Measurements from ENCODE around the gene GAL3ST3.
A peak's percentile ranks its signal among the peaks of the same experiment; 100 is the strongest.
"Not testable (repeated sequence)": the region's sequence is repeated elsewhere in the genome, so short reads cannot be mapped to it uniquely, and the experiment has no call there.

The GAL3ST3 gene

DNA sequence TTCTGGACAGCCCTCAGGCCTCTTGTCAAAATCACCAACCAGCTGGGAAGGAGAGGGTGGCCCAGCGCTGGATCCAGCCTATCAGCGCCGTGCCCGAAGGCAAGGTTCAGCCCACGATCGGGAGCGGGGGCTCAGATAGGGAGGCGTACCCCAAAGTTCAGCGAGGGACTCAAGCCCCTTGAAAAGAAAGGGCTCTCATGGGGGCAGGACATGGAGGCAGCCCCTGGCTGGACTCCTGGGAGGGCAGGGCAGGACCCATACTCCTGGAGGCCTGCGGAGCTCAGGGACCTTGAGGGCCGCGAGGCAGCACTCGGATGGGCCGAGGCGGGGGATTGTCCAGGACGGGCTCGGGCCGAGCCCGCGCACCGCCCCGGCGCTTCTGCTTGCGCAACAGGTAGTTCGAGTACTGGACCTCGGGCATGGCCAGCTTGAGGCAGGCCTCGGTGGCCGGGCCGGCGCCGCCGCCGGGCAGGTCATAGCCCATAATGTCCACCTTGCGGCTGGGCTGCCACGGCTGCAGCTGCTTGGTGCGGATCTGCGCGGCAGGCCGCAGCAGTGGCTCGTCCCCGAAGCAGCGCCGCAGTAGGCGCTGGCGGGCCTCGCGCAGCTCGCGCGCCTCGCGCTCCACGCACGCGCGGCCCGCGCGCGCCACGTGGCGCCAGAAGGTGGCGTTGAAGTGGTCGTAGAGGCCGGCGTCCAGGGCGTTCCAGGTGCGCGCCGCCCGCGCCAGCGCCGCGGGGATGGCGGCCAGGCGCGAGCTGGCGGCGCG, 6.5 kb downstream of the GAL3ST3 start:
- DNase-seq, result no peak

GRCh38 chr11:66039765-66040164, 9.2 kb downstream of the GAL3ST3 start:
- DNase-seq, result no peak

GRCh38 chr11:66037327-66037726, 11.6 kb downstream of the GAL3ST3 start:
- no peak for DNase-seq

DNA sequence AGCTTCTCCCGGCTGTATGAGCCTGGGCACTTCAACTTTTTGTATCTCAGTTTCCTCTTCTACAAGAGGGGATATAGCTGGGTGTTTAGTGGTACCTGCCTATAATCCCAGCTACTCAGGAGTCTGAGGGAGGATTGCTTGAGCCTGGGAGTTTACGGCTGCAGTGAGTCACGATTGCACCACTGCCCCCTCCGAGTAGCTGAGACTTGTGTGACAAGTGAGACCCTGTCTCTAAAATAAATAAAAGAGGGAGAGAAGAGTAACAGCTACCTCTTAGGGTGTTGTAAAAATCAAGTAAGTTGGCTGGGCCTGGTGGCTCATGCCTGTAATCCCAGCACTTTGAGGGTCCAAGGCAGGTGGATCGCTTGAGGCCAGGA, 12.6 kb downstream of the GAL3ST3 start:
- no peak for DNase-seq

DNA sequence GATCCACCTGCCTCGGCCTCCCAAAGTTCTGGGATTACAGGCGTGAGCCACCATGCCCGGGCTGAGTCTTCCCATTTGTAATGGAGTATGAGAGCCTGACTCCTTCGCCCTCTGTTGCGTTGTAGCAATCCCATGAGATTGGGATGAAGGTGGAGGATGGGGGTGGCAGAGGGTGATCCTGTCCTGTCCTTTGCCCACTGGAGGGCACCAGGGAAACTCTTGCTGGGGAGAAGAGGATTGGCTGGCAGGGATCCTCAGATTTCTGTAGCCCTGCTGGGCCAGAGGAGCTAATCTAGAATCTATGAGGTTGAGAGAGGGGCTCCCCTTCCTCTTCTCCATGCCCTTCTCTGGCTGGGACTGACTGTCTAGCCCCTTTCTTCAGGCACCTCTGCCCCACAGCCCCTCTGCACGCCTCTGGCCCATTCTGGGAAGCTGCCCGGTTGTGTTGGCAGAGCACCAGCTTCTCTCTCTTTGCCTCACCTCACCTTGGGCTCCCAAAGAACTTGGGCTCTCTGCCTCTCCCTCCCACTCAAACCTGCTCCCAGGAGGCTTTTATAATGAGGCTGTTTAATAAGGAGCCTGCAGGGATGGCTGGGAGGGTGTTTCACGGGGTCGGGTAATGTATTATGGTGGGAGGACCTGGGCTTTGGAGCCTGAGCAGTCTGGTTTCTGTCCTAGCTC, 13.2 kb downstream of the GAL3ST3 start:
- no peak for DNase-seq

DNA sequence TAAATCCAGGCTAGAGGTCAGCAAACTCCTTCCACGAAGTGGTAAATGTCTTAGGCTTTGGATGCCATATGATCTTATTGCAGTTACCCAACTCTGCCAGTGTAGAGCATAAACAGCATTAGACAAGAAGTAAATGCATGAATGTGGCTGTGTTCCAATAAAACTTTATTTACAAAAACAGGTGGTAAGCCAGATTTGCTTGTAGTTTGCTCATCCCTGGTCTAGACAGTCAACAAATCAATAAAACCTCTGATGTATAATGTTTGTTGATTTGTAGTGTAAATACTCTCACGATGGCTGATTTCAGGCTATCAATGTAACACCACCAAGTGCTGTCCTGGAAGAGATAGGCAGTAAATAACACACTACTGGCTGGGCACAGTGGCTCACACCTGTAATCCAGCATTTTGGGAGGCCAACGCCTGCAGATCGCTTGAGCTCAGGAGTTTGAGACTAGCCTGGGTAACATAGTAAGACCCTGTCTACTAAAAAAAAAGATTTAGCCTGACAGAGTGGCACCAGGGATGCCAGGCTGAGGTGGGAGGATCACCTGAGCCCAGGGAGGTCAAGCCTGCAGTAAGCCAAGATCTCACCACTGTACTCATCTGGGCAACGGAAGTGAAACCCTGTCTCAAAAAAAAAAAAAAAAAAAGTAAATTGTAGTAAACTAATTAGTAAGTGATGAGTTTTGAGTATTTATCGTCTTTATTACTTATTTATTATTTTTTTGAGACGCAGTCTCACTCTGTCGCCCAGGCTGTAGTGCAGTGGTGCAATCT, 15.8 kb downstream of the GAL3ST3 start:
- DNase-seq, result no peak

GRCh38 chr11:66026017-66026529, 22.9 kb downstream of the GAL3ST3 start, which contains the start of gene CATSPER1:
TSS of gene CATSPER1 (minus strand) at chr11:66026479. CDS start at chr11:66026379, 100 bp downstream.
- DNase-seq, result no peak

DNA sequence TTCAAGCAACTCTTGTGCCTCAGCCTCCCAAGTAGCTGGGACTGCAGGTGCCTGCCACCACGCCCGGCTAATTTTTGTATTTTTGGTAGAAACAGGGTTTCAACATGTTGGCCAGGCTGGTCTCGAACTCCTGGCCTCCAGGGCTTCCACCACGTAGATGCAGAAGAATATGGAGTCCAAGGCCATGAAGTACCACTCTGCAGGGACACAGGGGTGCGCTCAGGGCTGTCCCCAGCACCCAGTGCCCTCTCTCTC, 25.8 kb downstream of the GAL3ST3 start:
- DNase-seq, result not testable (repeated sequence)

DNA sequence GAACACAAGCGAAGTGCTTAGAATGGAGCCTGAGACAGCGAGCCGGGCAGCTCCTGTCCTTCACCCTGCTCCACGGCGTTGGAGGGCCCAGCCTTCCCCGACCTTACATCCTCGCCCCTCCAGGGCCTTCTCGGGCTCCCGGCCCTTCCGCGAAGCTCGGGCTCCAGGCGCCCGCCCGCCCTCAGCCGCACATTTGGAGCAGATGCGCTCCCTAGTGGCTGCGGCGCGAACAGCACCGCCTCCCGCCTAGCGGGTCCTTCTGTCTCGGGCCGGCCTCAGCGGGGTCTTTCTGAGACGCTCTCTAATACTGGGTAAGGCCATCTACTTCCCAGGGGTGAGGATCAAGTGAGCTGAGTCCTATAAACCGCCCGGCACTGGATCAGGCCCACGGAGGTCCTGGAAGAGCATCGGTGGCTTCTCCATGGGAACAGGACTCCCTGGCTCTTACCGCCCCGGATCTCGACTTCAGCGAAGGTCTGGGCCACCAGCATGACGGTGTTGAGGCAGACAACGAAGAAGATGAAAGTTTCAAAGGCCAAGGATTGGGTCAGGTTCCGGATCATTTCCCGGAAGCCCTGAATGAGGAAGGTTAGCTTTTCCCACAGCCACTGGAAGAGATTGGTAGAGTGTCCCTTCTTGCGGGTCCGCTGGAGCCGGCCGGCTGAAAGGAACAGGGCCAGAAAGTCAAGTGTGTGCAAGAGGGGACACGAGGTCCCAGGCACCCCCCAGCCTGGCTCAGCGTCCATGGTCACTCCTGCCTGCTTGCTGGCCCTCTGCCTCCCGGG, 26.4 kb downstream of the GAL3ST3 start:
- DNase-seq, result peak; percentile 85

GRCh38 chr11:66020618-66021357, 28.2 kb downstream of the GAL3ST3 start:
- no peak for DNase-seq

GRCh38 chr11:66020212-66020611, 28.7 kb downstream of the GAL3ST3 start:
- DNase-seq, result no peak

DNA sequence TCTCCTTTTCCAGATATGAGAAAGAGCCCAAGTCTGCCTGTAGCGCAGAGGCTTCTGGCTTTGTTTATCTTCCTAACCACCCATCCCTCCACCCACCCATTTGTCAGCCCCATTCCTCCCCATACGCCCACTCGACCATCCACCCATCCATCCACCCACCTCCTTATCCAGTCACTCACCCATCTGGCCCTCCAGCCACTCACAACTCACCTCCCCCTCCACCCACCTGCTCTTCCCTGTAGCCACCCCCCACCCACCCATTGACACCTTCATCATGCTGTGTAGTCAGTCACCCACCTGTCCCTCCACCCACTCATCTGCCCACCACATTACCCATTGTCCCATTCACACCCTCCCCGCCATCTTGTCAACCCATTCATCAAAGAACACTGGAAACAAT, 31.6 kb downstream of the GAL3ST3 start:
- no peak for DNase-seq

- DNase-seq, result no peak
These were observed 32.2 kb downstream of the GAL3ST3 start for GRCh38 chr11:66016793-66017177.

GRCh38 chr11:66015936-66016792, 32.8 kb downstream of the GAL3ST3 start:
- DNase-seq, result no peak

DNA sequence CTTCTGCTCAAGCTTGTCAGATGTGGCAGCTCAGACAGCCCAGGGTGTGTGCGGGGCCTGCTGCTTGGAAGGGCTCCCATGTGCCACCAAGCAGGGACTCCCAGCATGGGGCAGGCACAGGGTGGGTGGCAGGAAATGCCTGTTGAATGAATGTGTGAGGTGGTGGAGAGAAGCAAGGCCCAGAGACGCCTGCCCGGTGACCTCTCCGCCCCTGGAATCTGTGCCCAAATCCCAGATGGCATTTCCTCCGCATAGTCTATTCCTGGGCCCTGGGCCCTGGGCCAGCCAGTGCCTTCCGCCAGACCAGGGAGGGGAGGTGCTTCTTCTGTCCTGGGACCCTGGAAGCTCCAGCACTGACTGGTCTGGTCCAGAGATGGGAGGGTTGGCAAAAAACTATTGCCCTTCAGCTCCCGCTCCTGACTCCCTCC, 33.5 kb downstream of the GAL3ST3 start:
- DNase-seq, result no peak

DNA sequence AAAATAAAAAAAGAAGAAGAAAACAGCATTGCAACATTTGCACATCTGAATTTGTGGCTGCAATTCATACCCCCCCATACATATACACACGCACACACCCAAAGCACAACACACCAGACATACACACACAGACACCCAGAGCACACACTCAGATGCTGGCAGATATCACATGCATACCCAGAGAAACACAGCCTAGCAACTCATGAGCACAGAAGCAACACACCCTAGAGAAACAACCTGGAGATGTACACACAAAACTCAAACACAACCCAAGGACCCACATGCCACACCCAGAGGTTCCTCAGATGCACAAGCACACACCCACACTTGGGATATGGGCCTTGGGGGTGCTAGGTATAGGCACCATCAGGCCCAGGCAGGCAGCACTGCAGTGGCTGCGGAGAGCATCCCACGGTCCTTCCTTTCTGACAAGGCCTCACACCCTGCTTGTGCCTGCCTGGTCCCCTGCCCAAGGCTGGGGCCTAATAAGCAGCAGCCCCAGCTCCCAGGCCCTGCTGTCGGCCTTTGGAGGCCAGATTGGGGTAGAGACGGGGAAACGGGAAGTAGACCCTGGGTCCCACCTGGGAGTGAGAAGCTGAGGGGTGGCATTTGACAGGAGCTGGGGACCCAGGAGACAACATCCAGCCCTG, 34.0 kb downstream of the GAL3ST3 start:
- DNase-seq, result no peak

DNA sequence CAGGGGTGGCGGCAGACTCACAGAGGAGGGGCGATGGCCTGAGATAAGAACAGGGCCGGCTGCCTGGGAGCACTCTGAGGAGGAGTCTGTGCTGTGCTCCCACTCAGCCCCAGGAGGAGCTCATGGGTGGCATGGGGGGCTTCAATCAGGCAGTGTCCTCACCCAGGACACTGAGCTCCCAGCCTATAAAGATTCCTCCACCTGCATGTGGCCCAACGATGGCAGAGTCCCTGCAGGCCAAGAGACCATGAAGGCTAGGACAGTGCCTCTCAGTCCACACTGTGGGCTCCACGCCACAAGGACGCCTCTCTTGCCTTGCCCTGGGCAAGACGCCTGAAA, 35.2 kb downstream of the GAL3ST3 start:
- DNase-seq, result no peak

- no peak for DNase-seq
These were observed 35.8 kb downstream of the GAL3ST3 start for GRCh38 chr11:66012946-66013761.

DNA sequence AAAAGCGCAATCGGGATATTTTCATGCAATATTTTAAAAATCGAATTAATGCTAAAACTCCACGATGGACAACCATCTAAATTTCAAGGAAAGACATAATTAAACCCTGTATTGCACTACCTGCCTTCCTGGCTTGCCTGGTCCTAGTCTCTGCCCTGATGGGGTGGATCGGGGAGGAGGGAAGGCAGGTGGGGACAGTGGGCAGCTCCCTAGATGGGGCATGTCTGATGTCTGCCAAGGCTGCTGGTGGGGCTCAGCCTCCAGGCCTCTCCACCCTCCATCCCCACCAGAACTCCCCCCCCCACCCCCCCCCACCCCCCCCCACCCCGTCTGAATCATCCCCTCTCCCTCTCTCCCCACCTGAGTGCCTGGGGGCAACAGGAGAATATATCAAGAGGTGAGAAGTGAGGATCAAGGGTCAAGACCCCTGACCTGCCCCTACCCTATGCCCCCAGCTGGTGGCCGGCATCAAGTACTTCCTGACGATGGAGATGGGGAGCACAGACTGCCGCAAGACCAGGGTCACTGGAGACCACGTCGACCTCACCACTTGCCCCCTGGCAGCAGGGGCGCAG, 36.5 kb downstream of the GAL3ST3 start:
- no peak for DNase-seq

All from eye (tissue), 1 donor.